ENCODE measurements around the gene MLLT6. TPM values are rescaled to one million over a fixed set of nuclear protein-coding genes. Genes with fewer than 3 reads are reported as not detected.

Gene MLLT6
- total RNA-seq, 1 donor from 2014 or later = 29.5 TPM

DNA sequence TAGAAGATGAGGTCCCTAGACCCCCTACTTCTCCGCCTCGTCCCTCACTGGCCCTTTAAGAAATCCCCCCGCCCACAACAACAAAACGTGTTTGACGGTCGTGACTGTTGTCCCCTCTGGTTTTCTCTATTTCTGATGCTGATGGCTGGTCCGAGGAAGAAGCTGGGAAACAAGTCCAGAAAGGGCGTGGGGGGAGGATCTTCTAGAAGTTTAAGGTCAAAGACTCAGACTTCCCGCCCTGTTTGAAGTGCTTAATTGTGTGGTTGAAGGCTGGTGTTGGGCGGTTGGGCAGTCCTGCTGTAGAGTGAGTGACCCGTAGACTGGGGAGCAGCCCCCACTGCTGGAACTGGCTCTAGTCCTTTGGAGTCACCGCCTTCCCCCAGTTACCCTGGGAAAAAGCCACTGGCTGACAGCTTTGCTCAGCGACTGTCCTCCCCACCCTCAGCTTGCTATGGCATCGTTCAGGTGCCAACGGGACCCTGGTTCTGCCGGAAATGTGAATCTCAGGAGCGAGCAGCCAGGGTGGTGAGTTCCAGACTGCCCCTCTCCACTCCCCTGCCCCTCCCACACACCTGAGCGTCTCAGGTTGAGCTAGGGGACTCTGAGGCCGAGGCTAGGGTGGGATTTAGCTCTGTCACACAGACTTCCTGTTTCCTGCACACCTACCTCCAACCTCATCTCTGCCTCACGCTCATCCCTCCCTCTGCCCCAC is 1.6 kb downstream of the MLLT6 start:
- ATAC-seq (no peak), DNase-seq (ENCODE audit: low spot score) (no peak)

DNA sequence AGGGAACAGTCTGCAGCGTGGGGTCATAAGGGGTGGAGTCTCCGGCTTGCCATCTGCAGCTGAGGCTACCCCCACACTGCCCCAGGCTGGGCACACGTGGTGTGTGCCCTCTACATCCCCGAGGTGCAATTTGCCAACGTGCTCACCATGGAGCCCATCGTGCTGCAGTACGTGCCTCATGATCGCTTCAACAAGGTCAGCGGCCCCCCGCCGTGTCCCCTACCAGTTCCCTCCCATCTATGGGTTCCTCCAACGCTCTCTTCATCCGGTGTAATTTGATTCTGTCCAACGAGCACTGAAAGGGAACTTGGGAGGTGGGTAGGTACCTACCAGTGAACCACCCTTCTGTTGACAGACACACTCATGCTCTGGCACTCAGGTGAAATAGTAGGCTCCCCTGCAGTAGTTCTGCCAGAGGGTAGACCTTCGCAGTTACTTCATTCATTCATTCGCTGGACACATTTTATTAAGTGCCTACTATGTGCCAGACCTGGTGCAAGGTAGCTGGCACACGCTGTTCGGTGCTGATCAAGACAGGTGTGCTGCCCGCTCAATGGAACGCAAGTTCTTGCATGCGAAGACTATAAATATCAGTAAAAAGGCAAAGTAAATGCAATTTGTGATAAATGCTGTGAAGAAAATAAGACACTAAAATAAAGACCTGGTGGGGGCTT is 2.7 kb downstream of the MLLT6 start:
- DNase-seq (ENCODE audit: low spot score) (no peak), ATAC-seq (no peak)

DNA sequence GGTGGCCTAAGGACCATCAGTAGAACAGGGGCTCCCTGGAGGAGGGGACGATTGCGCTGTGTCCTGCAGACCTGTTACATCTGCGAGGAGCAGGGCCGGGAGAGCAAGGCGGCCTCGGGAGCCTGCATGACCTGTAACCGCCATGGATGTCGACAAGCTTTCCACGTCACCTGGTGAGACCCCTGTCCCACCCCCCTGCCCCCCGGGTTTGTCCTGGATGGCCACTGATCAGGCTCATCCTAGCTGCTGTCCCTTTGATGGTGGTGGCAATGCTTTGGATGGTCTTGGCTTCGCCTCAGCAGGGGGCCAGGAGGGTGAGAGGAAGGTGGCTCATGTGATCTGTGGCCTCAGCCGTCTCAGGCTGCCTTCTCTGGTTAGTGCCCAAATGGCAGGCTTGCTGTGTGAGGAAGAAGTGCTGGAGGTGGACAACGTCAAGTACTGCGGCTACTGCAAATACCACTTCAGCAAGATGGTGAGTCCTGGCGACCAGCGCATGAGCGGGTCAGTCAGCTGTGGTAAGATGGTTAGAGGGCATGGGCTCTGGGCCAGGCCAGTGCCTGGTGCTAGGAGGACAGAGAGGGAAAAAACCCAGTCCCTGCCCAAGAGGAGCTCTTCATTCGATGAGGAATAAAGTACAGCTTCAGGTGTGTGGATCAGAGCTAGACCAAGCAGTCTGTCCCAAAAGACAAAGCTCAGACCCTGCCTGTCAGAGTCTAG is 4.2 kb downstream of the MLLT6 start:
- ATAC-seq (no peak), DNase-seq (ENCODE audit: low spot score) (no peak)

DNA sequence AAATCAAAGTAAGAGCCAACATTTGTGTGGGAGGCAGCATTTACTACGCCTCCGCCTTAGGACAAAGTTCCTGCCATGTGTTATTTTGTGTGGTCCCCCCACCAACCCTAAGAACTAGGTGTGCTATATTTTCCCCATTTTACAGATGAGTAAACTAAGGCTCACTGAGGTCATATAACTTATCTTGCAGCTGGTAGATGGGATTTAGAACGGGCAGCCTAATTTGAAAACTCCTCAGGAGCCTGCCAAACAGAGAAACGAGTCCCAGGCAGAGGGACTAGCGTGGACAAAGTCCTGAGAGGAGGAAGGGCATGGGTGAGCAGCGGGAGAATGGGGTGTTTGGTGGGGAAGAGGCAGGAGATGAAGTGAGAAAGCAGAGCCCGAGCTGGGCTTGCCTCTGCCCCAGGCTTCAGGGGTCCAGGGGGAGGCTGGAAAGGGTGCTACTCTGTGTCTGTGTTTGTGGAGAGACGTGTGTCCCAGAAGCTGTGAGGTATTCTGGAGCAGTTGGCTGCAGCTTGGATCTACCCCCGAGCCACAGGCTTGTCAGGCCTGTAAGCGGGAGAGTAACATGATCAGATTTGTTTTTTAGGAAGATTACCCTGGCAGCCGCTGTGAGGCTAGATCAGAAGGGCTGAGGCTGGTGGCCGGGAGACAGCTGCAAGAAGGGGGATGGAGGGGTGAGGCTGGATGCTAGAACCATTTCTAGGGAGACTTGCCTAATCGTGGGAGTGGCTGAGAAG is 5.0 kb downstream of the MLLT6 start:
- ATAC-seq (no peak), DNase-seq (ENCODE audit: low spot score) (no peak)

DNA sequence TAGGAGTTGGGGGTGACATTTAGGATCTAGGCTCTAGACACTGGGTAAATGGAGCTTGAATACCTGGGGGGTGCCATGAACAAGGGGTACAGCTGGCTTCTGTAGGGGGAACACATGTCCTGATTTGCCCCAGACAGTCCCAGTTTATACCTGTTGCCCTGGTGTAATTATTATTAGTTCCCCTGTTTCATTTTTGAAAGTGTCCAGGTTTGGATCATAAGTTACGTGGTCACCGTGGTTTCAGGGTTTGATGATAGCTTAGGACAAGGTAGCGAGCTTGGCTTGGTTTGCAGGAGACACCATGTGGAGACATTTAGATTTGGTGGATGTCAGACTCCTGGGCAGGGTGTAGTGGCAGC is 5.5 kb downstream of the MLLT6 start:
- ATAC-seq = no peak
- no peak for DNase-seq (ENCODE audit: low spot score)

DNA sequence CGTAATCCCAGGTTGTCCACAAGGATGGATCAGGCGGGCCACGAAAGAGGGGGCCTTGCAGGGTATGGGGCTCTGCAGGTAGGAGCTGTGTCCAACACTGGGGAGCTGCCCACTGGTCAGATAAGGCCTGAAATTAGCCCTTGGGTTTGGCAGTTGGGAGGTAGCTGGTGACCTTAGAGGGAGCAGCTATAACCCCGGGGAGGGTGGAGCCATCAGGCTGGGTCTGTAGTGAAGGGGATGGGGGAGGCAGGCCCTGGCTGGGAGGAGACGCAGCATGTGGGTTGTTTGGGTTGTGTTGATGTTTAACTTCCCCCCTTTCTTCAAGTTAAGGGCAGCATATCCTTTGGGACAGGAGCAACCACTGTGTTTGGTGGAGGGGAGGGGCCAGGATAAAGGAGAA is 5.9 kb downstream of the MLLT6 start:
- ATAC-seq (no peak), DNase-seq (ENCODE audit: low spot score) (no peak)

DNA sequence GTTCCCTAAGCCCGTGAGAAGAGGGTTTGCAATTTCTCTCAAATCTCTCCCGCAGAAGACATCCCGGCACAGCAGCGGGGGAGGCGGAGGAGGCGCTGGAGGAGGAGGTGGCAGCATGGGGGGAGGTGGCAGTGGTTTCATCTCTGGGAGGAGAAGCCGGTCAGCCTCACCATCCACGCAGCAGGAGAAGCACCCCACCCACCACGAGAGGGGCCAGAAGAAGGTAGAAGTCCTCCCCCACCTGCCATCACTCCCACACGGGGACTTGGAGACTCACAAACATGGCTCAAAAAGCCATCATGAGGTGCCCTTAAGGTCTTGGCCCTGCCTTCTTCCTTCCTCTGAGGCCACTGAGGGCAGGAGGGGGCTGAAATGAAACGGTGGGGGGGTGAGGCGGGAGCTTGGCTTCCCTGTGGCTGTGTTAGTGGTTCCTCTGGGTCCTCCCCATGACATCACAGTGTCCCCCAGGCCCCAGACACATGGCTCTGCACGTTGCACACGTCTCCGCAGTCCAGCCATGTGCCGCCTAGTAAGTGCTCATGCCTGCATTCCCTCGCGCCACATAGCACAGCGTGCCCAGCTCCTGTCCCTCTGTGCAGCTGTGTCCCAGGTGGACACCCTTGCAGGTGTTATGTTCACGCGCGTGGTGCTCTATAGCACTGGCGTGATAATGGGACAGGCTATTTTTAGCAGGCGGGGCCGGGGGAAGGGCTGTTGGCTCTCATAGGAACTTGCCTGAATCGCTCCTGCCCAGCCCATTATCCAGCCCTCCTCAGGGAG is 6.9 kb downstream of the MLLT6 start:
- DNase-seq (ENCODE audit: low spot score) (no peak), ATAC-seq (no peak)

DNA sequence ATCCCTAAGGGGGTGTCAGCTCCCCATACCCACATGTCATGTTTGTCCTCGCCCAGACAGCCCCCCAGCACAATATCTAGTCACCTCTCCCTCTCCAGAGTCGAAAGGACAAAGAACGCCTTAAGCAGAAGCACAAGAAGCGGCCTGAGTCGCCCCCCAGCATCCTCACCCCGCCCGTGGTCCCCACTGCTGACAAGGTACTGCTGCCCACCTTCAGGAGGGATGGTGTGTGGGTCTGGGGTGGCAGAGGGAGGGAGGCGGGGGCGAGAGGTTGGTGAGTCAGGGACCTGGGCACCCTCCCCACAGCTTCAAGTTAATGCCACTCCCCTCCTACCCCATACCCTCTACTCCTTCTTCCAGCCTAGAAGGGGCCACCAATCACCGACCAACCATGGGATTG is 7.5 kb downstream of the MLLT6 start:
- DNase-seq (ENCODE audit: low spot score) = no peak

DNA sequence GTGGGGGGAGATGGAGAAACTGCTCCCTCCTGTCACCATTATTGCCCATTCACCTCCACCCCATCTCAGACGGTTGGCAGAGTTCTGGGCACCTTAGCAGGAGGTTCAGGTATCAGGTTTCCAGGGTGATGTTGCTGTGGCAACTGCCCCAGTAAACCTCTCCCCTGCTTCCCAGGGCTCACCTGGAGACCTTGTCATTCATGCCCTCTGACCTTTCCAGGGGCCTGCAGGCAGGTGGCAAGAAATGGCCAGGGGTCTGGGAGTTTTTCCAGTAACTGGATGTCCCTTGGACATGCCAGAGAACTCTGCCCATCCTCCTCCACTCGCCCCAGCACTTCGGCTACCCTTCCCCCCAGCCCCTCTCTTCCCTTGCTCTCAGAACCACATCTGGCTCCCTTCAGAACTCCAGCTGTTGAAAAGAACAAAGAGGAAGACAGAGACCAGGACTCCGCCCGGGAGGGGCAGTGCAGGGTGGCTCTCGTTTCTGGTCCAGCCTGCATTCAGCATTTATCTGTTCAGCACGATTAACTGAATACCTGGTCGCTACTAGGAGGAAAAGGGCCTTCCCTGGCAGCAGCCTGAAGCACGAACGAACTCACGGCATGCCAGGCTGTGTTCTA is 8.5 kb downstream of the MLLT6 start:
- no peak for DNase-seq (ENCODE audit: low spot score)
- ATAC-seq = no peak

More for the DNA sequence above, 7.5 kb downstream of the MLLT6 start:
- no peak for ATAC-seq

DNA sequence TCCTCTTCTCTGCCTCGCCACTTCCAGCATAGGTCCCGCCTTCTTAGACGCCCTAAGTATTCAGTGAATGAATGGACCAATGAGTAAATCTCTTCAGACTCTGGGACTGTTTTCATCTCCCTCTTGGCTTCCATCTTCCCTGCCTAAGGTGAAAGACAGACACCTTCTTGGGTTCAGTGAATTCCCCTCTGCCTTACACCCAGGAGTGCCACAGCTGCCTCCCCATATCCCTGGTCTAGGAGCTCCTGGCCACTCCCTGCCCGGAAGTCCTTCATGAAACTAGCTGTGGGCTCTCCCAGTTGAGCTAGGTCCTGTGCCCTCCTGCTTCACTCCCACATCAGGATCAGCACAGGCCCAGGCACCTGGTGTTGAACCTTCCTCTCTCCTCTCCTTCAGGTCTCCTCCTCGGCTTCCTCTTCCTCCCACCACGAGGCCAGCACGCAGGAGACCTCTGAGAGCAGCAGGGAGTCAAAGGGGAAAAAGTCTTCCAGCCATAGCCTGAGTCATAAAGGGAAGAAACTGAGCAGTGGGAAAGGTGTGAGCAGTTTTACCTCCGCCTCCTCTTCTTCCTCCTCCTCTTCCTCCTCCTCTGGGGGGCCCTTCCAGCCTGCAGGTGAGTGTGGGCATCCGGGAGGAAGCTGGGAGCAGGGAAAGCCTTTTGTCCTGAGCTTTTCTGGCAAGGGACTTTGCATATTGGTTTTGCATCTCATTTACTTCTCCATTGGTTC is 10.3 kb downstream of the MLLT6 start:
- DNase-seq (ENCODE audit: low spot score) = no peak
- no peak for ATAC-seq

DNA sequence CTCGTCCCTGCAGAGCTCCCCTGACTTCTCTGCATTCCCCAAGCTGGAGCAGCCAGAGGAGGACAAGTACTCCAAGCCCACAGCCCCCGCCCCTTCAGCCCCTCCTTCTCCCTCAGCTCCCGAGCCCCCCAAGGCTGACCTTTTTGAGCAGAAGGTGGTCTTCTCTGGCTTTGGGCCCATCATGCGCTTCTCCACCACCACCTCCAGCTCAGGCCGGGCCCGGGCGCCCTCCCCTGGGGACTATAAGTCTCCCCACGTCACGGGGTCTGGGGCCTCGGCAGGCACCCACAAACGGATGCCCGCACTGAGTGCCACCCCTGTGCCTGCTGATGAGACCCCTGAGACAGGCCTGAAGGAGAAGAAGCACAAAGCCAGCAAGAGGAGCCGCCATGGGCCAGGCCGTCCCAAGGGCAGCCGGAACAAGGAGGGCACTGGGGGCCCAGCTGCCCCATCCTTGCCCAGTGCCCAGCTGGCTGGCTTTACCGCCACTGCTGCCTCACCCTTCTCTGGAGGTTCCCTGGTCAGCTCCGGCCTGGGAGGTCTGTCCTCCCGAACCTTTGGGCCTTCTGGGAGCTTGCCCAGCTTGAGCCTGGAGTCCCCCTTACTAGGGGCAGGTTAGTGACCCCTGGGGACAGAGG is 11.4 kb downstream of the MLLT6 start:
- no peak for ATAC-seq
- no peak for DNase-seq (ENCODE audit: low spot score)

DNA sequence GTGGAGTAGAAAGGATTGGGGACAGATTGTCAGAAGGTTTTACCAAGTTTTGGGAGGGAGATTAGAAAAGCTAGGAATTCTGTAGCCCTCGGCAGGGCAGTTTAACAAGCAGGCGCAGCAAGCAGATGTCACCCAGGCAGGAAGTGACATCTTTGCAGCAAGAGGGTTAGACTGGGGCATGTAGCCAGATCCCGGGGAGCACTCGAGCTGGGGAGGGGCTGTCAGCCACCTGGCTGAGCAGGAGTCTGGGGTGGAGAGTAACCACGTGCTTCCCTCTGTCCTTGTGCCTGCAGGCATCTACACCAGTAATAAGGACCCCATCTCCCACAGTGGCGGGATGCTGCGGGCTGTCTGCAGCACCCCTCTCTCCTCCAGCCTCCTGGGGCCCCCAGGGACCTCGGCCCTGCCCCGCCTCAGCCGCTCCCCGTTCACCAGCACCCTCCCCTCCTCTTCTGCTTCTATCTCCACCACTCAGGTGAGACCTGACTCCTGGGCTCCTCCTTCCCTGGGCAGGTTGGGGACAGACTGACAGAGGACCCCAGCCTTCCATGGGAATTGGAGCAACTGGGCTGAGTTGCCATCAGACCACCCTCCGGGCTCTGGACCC is 12.2 kb downstream of the MLLT6 start:
- ATAC-seq = no peak
- DNase-seq (ENCODE audit: low spot score) = no peak

DNA sequence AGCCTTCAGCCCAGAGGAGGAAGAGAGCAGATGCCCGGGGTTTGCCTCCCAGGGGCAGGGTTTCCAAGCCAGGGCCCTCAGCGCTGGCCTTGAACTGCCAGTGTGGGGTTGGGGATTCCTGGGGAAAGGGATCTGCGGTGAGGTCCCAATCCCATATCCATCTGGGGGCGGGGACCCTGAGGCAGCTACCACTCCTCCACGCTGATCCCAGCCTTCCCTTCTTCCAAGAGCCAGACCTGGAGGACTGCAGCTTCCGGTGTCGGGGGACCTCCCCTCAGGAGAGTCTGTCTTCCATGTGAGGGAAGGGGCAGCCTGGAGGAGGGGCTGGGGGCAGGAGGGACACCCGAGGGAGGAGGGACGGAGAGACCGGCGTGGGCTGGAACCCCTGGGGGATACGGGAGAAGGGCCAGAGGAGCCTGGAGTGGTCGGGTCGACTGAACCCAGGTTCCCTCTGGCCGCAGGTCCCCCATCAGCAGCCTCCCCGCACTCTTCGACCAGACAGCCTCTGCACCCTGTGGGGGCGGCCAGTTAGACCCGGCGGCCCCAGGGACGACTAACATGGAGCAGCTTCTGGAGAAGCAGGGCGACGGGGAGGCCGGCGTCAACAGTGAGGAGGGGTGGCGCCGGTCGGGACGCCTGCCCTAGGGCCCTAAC is 14.3 kb downstream of the MLLT6 start:
- ATAC-seq (no peak), DNase-seq (ENCODE audit: low spot score) (no peak)

DNA sequence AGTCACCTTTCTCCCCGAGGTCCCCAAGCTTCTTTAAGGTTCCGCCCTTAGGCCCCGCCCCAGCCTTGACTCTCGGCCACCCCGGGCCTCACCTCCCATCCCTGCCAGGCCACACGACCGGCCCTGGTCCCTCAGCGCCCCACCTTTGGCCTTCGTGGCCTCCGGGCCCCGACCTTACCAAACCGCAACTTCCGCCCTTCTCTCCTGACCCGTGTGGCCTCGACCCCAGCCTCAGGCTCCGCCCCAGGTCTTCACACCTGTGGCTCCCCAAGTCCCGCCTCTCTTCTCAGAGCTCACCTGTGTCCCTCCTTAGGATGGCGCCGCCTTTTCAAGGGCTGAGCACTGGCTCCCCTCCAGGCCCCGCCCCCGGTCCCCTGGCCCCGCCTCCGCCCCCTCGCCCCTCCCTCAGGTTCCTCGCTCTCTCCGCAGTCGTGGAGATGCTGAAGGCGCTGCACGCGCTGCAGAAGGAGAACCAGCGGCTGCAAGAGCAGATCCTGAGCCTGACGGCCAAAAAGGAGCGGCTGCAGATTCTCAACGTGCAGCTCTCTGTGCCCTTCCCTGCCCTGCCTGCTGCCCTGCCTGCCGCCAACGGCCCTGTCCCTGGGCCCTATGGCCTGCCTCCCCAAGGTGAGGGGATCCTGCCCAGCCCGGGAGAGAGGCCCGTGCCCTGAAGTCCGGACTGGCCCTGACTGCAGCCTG is 15.0 kb downstream of the MLLT6 start:
- ATAC-seq (no peak), DNase-seq (ENCODE audit: low spot score) (no peak)

DNA sequence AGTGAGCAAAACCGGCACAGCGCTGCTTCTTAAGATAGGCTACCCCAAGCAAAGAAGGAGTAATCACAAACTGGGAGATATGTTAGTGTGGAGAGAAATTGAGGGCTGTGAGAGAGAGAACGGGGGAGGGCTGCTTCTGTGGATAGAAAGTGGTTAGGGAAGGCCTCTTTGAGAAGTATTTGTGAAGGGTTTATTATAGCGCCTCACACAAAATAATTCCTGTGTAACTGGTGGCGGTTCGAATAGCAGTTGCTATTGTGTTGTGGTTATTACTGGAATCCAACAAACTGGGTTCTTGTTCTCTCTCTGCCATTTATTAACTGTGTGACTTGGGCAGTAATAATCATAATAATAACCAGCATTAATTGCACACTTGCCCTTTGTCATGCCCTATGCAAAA is 15.9 kb downstream of the MLLT6 start:
- no peak for DNase-seq (ENCODE audit: low spot score)
- no peak for ATAC-seq

DNA sequence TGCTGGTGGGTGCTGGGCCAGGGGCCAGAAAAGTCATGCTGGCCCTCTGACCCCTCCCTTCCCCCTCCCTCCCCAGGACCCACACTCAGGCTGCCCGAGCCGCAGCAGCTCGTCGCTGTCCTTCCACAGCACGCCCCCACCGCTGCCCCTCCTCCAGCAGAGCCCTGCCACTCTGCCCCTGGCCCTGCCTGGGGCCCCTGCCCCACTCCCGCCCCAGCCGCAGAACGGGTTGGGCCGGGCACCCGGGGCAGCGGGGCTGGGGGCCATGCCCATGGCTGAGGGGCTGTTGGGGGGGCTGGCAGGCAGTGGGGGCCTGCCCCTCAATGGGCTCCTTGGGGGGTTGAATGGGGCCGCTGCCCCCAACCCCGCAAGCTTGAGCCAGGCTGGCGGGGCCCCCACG is 16.7 kb downstream of the MLLT6 start:
- no peak for DNase-seq (ENCODE audit: low spot score)
- no peak for ATAC-seq

DNA sequence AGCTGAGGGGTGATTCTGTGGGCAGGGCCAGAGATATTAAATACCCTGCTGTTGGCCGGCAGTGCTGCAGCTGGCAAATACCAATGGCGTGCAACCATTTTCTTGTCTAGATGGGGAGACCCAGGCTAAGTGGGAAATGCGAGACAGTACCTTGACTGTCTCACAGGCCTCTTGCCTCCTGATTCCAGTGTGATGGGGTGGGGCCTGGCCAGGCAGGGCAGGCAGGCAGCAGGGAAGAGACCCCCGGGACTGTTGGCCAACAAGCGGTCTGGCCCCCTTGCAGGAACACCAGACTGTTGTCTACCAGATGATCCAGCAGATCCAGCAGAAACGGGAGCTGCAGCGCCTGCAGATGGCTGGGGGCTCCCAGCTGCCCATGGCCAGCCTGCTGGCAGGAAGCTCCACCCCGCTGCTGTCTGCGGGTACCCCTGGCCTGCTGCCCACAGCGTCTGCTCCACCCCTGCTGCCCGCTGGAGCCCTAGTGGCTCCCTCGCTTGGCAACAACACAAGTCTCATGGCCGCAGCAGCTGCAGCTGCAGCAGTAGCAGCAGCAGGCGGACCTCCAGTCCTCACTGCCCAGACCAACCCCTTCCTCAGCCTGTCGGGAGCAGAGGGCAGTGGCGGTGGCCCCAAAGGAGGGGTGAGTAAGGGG is 19.4 kb downstream of the MLLT6 start:
- ATAC-seq = no peak
- no peak for DNase-seq (ENCODE audit: low spot score)

Measured in left lobe of liver (tissue), 2 donors.